Ovary (tissue), 9 donors: Measurements from ENCODE around the gene OR52W1. TPM values are rescaled to one million over a fixed set of nuclear protein-coding genes. Genes with fewer than 3 reads are reported as not detected.

ENCODE experiments used
- DNase-seq, 5 donors: peaks; one replicate each; pipeline ENCODE4 v3.0.0-alpha.2; 2019 to 2020
- H3K27ac ChIP-seq, 2 donors: fragments of 200-600 bp; one replicate each; pipeline versions ENCODE4 v1.5.1 to v1.8.0; 2019 to 2022
- H3K27me3 ChIP-seq: fragments of 200-600 bp; one replicate; pipeline ENCODE4 v1.8.0; 2022
- H3K36me3 ChIP-seq: fragments of 200-600 bp; sonication (generic); one replicate; pipeline ENCODE4 v1.5.1; 2019
- H3K4me1 ChIP-seq: one replicate; pipeline ENCODE4 v1.8.1; 2013; ENCODE audit warnings: mild to moderate bottlenecking, moderate library complexity; ENCODE audit not compliant: insufficient read depth
- H3K4me3 ChIP-seq: fragments of 200-600 bp; sonication (generic); one replicate; pipeline ENCODE4 v1.5.1; 2017
- H3K9me3 ChIP-seq, 2 donors: fragments of 200-600 bp in 1 of 2; sonication (generic) in 1 of 2; one replicate each; pipeline versions ENCODE4 v1.5.1 to v1.8.1; 2013 to 2019; ENCODE audit warnings: mild to moderate bottlenecking in 1 of 2, moderate library complexity in 1 of 2
- EP300 ChIP-seq: sonication (generic); formaldehyde crosslinking; IDR thresholded peaks from one replicate; pipeline ENCODE4 v1.6.1; 2017; ENCODE audit warnings: antibody characterized with exemption
- POLR2A ChIP-seq: fragments of 450-650 bp; IDR thresholded peaks from one replicate; pipeline ENCODE4 v1.6.1; 2017; ENCODE audit warnings: antibody characterized with exemption, mild to moderate bottlenecking, moderate library complexity
- WGBS, 3 donors: extraction: QIAGEN DNeasy Blood & Tissue Kit in 1 of 3; methylation state at CpG; one replicate each; pipeline versions ENCODE4 v1.1.5 to v1.1.7; 2013 to 2017; 5-methylcytosine and 5-hydroxymethylcytosine counted together
- intact Hi-C, 4 donors: fragments of 100-400 bp; cut with DNase I; formaldehyde crosslinking; loops; one replicate each; pipeline versions ENCODE4 v1.11.0 to v1.15.1; 2022 to 2023
- polyA plus RNA-seq, 2 donors: library from polyadenylated mRNA; stranded (reverse); fragments of 200-250 nt in 1 of 2; fragments of 350-450 nt in 1 of 2; fragmentation: Illumina TruSeq in 1 of 2; extraction: RNeasy Lipid Tissue Mini Kit (QIAGEN cat#74804) in 1 of 2; gene quantifications; one replicate each; pipeline ENCODE4 v1.2.3, GENCODE V29; 2013 to 2014
- total RNA-seq, 7 donors: library from RNA; depleted of rRNA in 2 of 7; stranded (reverse); fragments of >200 nt in 2 of 7; fragmentation: NEBNext Ultra II Directional in 3 of 7; extraction: Animal tissue kit (Norgen Biotek cat#: 25700) in 3 of 7; gene quantifications; one replicate each; pipeline versions ENCODE4 v1.1.0 to v1.2.4, GENCODE V29; 2016 to 2023
- TF ChIP-seq, protein P1 (sequence below), 3 donors: fragments of 450-650 bp in 2 of 3; fragments of 200-600 bp in 1 of 3; IDR thresholded peaks; one replicate each; pipeline versions ENCODE4 v1.5.1 to v1.8.0; 2016 to 2022; ENCODE audit warnings: antibody characterized with exemption in 3 of 3, mild to moderate bottlenecking in 1 of 3
- donor health status: DM: no; HTN: no; CAD: no; lungs with moderate emphysema.
- donor health status: DM: no; HTN: no; CAD: no.
- donor health status: Bipolar disorder and iron deficiency.
- donor health status: DM: yes; HTN: yes; CAD: no.
- donor health status: DM: no; HTN: no; CAD: no.
- donor health status: DM: yes; HTN: yes; CAD: no.

The OR52W1 gene
- total and polyA plus RNA-seq, 9 donors: not detected

DNA sequence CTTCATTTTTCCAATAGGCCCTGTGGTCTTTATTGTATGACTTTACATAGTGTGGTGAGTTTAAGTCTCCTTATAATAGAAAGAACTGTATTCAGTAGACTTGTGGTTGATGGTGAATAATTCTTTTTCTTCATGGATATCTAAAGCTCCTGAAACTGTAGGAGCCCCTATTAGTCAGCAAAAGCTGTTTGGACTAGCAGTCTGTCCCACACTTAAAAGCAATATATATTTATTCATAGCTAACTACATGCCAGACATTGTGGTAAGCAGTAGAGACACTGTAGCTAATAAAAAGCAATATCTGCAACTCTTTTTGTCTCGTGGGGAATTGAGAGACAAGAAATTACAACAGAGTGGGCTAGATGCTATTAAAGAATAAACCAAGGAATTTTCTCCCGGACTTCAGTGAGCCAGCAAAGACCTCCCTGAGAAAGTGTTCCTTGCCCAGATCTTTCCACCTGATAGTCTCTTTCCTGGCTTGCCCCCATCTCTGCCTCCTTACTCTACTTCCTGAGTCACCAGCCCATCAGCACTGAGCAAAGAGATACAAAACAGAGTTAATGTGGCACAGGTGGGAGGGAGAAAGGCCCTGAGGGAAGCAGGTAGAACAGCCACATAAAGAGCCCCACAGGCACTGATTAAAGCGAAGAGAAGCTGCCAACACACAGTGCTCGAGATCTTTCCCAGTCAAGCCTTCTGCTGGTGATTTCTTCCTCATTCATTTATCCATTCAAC is 1.4 kb upstream of the OR52W1 start:
- H3K36me3 ChIP-seq: no peaks in the 10 kb centered on the region
- DNase-seq: no peak
- H3K27ac ChIP-seq: no peak overlapping the region
- H3K9me3 ChIP-seq: no peaks in the 10 kb centered on the region
- no peaks in the 10 kb centered on the region for H3K27me3 ChIP-seq
- intact Hi-C loops: loop anchor here in 1 of 4 donors (2.0 kb wide), 1 partner anchor 35 kb away; no protein-coding TSS in a partner anchor
- H3K4me1 ChIP-seq: no peaks in the 10 kb centered on the region
- no peak overlapping the region for H3K4me3 ChIP-seq
- 73 to 82% (median 78%) methylated on average over 4 of the region's 4 CpGs for WGBS, 3 donors
- TF ChIP-seq, protein P1, sequence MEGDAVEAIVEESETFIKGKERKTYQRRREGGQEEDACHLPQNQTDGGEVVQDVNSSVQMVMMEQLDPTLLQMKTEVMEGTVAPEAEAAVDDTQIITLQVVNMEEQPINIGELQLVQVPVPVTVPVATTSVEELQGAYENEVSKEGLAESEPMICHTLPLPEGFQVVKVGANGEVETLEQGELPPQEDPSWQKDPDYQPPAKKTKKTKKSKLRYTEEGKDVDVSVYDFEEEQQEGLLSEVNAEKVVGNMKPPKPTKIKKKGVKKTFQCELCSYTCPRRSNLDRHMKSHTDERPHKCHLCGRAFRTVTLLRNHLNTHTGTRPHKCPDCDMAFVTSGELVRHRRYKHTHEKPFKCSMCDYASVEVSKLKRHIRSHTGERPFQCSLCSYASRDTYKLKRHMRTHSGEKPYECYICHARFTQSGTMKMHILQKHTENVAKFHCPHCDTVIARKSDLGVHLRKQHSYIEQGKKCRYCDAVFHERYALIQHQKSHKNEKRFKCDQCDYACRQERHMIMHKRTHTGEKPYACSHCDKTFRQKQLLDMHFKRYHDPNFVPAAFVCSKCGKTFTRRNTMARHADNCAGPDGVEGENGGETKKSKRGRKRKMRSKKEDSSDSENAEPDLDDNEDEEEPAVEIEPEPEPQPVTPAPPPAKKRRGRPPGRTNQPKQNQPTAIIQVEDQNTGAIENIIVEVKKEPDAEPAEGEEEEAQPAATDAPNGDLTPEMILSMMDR (IDR thresholded peaks at IDR 0.05): no peak
- TF ChIP-seq EP300 (no peak), POLR2A (no peak)

DNA sequence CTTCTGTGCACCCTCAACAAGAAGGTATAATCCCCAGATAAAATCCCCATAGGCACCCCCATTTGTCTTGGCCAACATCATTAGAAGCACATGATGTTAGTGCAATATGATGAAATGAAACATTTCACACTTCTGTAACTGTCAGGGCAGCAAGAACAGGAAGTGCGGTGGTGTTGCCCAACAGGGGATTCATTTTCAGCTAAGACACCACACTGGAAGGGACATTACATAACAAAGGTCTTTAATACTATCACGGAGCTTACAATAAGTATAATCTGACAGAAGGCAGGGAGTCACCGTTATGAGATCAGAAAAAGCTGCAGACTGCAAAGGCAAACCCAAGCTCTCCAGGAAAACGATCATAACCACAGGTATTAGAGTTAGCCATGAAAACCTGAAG is 2.0 kb downstream of the OR52W1 start:
- no peaks in the 10 kb centered on the region for H3K4me1 ChIP-seq
- H3K27ac ChIP-seq: no peak overlapping the region
- 77 to 78% (median 78%) methylated on average over 4 of the region's 4 CpGs for WGBS, 3 donors
- no peaks in the 10 kb centered on the region for H3K9me3 ChIP-seq
- no peaks in the 10 kb centered on the region for H3K36me3 ChIP-seq
- TF ChIP-seq, protein P1 (IDR thresholded peaks at IDR 0.05): no peak
- TF ChIP-seq POLR2A (no peak), EP300 (no peak)
- H3K4me3 ChIP-seq: no peak overlapping the region
- intact Hi-C loops: no loop called here
- no peaks in the 10 kb centered on the region for H3K27me3 ChIP-seq
- DNase-seq: no peak

DNA sequence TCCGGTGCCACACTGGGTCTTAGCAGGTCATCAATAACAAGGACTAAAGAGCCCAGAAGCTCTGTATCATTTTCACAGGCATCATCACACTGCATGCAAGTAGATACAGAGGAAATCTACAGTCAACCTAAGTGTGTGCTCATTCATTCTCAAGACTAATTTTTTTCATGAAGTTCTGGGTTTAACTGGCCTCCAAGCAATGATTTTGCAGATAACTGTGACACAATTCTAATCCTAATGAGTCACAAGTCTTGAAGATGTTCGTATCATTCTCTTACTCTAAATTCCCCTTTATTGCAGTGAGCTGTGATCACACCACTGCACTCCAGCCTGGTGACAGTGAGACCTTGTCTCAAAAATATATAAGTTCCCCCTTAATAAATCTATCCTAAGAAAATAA is 2.5 kb downstream of the OR52W1 start:
- no peak for DNase-seq
- H3K4me1 ChIP-seq: no peaks in the 10 kb centered on the region
- 57 to 82% (median 77%) methylated on average over 2 of the region's 2 CpGs for WGBS, 3 donors
- H3K27me3 ChIP-seq: no peaks in the 10 kb centered on the region
- TF ChIP-seq EP300 (no peak), POLR2A (no peak)
- TF ChIP-seq, protein P1 (IDR thresholded peaks at IDR 0.05): no peak
- intact Hi-C loops: no loop called here
- H3K4me3 ChIP-seq: no peak overlapping the region
- H3K36me3 ChIP-seq: no peaks in the 10 kb centered on the region
- H3K27ac ChIP-seq: no peak overlapping the region
- no peaks in the 10 kb centered on the region for H3K9me3 ChIP-seq

DNA sequence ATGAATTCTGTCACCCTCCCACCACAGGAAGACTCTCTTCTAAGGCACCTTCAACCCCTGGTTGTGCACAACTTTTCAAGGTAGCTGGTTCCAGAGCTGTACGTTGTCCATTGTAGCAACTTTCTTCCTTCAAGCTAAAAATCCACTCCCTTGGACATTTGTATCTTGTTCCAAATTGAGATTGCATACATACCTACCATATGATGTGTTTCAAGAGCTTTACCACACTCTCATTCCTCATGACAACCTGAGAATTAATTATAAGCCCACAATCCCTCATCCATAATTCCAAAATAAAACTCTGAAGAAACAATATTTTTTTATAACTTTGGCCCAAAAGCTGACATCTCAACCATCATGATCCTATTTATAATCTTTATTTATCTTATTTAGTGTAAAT is 3.0 kb downstream of the OR52W1 start:
- Histone ChIP-seq H3K9me3 (no peaks in the 10 kb centered on the region), H3K27me3 (no peaks in the 10 kb centered on the region), H3K4me1 (no peaks in the 10 kb centered on the region), H3K36me3 (no peaks in the 10 kb centered on the region), H3K4me3 (no peak overlapping the region), H3K27ac (no peak overlapping the region)
- intact Hi-C loops: no loop called here
- no peak for DNase-seq
- TF ChIP-seq, protein P1 (IDR thresholded peaks at IDR 0.05): no peak
- TF ChIP-seq POLR2A (no peak), EP300 (no peak)
- 84 to 89% (median 84%) methylated on average over 1 of the region's 1 CpG for WGBS, 3 donors
